CD4-positive, alpha-beta T cell treated with Interleukin-4 for 4 hours (primary cell): ENCODE results near the gene WWC2.
"Not testable (repeated sequence)": the region's sequence is repeated elsewhere in the genome, so short reads cannot be mapped to it uniquely, and the experiment has no call there.

Experiments used
- DNase-seq: peaks from one replicate; pipeline ENCODE4 v3.0.0-alpha.2; 2020

The WWC2 gene

GRCh38 chr4:183304538-183304937 lies 205.5 kb downstream of the WWC2 start:
- DNase-seq: no peak

- DNase-seq: no peak
Measured at GRCh38 chr4:183306811-183307210, 207.8 kb downstream of the WWC2 start.

- DNase-seq: no peak
Measured at GRCh38 chr4:183312841-183313240, 213.8 kb downstream of the WWC2 start.

GRCh38 chr4:183314336-183314735 lies 215.3 kb downstream of the WWC2 start:
- DNase-seq: no peak

- DNase-seq: no peak
Measured at GRCh38 chr4:183314806-183315205, 215.7 kb downstream of the WWC2 start.

GRCh38 chr4:183318656-183319055 lies 219.6 kb downstream of the WWC2 start:
- DNase-seq: no peak

GRCh38 chr4:183320211-183321059 lies 221.4 kb downstream of the WWC2 start, which contains the start of gene CLDN22:
TSS of gene CLDN22 (minus strand) at chr4:183320276. CDS start at chr4:183320218, 58 bp downstream.
- no peak for DNase-seq

- no peak for DNase-seq
Measured at GRCh38 chr4:183321079-183321478, 222.0 kb downstream of the WWC2 start.

- DNase-seq: no peak
Measured at GRCh38 chr4:183321516-183321915, 222.5 kb downstream of the WWC2 start.

GRCh38 chr4:183322326-183322725 lies 223.3 kb downstream of the WWC2 start, which contains the start of gene CLDN24:
TSS of gene CLDN24 (minus strand) at chr4:183322426. CDS start at chr4:183322426, 0 bp downstream.
- DNase-seq: no peak

- DNase-seq: no peak
Measured at GRCh38 chr4:183323295-183323694, 224.2 kb downstream of the WWC2 start.

- DNase-seq: not testable (repeated sequence)
Measured at GRCh38 chr4:183324056-183324455, 225.0 kb downstream of the WWC2 start.

GRCh38 chr4:183324619-183325018 lies 225.6 kb downstream of the WWC2 start:
- no peak for DNase-seq

GRCh38 chr4:183326387-183326786 lies 227.3 kb downstream of the WWC2 start:
- not testable (repeated sequence) for DNase-seq

- DNase-seq: no peak
Measured at GRCh38 chr4:183326853-183327252, 227.8 kb downstream of the WWC2 start.

- DNase-seq: no peak
Measured at GRCh38 chr4:183327827-183328226, 228.8 kb downstream of the WWC2 start.

- no peak for DNase-seq
Measured at GRCh38 chr4:183328832-183329231, 229.8 kb downstream of the WWC2 start.

- no peak for DNase-seq
Measured at GRCh38 chr4:183329244-183329643, 230.2 kb downstream of the WWC2 start.

- no peak for DNase-seq
Measured at GRCh38 chr4:183329954-183330742, 231.1 kb downstream of the WWC2 start.

GRCh38 chr4:183330841-183331240 lies 231.8 kb downstream of the WWC2 start:
- DNase-seq: no peak

GRCh38 chr4:183332447-183332846 lies 233.4 kb downstream of the WWC2 start:
- no peak for DNase-seq

GRCh38 chr4:183333202-183333601 lies 234.1 kb downstream of the WWC2 start:
- DNase-seq: no peak

GRCh38 chr4:183333983-183334382 lies 234.9 kb downstream of the WWC2 start:
- no peak for DNase-seq
